Activated CD8-positive, alpha-beta memory T cell treated with anti-CD3 and anti-CD28 coated beads, Interleukin-2, amount 50 U/mL, for 24 hours (primary cell): ENCODE data around the gene PSMA7.

Source experiments
- DNase-seq: peaks from one replicate; pipeline ENCODE4 v3.0.0-alpha.2; 2020; ENCODE audit errors: extremely low read depth

PSMA7 gene

GRCh38 chr20:62088258-62089127 lies 54.7 kb downstream of the PSMA7 start:
- no peak for DNase-seq

DNA sequence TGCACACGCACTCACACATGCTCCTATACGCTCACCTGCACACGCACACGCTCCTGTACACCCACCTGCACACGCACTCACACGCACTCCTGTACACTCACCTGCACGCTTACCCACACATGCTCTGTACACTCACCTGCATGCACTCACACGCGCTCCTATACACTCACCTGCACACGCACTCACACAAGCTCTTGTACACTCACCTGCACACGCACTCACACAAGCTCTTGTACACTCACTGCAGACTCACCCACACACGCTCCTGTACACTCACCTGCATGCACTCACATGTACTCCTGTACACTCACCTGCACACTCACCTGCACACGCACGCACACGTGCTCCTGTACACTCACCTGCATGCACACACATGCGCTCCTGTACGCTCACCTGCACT lies 55.6 kb downstream of the PSMA7 start:
- no peak for DNase-seq

DNA sequence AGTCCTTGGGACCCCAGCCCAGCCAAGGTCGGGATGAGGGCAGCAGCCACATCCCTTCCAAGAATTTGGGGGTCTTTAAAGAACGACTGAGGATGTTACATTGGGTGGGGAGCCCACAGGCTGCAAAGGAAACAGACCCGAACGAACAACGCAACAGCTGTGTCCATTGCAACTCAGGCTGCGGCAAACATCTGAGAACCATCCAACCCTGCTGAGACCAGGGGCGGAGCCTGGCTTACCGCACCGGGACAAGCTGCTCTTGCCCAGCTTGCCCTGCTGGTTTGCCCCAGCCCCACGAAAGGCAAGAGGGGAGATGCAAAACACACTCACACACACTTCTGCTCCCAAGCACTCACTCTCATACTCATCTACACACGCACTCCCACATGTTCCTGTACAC lies 56.0 kb downstream of the PSMA7 start:
- no peak for DNase-seq
